Pulmonary artery endothelial cell (primary cell): ENCODE data around the gene ACVRL1. TPM values are rescaled to one million over a fixed set of nuclear protein-coding genes. Genes with fewer than 3 reads are reported as not detected.

ENCODE experiments used
- DNase-seq: peaks from one replicate; pipeline ENCODE4 v3.0.0-alpha.2; 2011; ENCODE audit warnings: low read depth, low spot score
- total RNA-seq: library from RNA; depleted of rRNA; stranded (reverse); fragments of >200 nt; gene quantifications from 2 replicates; pipeline ENCODE4 v1.2.3, GENCODE V29; 2014

The ACVRL1 gene
- 439 and 664 TPM in 2 replicates for total RNA-seq

DNA sequence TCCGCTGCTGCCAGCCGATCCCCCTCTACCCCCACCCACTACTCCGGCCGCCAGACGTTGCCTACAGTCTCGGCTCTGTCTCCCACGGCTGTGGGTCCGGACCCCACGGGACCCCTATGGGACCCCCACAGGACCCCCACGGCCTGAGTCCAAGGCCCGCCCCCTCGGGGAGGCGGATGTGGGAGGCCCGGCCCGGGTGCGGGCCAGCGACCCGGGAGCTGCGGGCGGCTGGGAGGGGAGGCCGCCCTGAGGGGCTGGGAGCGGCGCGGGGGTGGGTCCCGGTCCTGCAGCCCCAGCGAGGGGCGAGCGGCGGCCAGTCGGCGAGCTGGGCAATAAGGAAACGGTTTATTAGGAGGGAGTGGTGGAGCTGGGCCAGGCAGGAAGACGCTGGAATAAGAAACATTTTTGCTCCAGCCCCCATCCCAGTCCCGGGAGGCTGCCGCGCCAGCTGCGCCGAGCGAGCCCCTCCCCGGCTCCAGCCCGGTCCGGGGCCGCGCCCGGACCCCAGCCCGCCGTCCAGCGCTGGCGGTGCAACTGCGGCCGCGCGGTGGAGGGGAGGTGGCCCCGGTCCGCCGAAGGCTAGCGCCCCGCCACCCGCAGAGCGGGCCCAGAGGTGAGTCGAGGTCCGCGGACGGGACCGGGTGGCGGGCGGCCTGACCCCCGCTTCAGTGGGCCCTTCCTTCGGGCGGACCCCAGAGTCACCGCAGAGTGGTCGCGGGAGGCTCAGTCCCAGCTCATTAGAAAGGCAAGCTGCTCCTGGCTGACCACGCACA is at the start of gene ACVRL1:
Gene ACVRL1 (plus strand): TSS at position 422 of the 773 bp plus-strand sequence. CDS start 4,971 bp downstream, outside the sequence.
- no peak for DNase-seq

DNA sequence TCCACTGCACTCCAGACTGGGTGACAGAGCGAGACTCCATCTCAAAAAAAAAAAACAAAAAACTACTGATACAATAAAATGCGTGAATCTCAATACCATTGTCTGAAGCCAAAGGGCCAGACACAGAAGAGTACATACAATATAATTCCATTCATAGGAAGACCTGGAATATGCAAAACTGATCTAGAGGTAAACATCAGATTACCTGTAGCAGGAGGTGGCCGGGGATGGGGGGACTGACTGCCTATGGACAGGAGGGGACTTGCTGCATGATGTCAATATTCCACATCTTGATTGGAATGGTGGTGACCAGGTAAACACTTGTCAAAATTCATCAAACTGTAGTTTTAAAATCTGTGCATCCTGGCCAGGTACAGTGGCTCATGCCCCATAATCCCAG is 46.3 kb upstream of the ACVRL1 start:
- no peak for DNase-seq

DNA sequence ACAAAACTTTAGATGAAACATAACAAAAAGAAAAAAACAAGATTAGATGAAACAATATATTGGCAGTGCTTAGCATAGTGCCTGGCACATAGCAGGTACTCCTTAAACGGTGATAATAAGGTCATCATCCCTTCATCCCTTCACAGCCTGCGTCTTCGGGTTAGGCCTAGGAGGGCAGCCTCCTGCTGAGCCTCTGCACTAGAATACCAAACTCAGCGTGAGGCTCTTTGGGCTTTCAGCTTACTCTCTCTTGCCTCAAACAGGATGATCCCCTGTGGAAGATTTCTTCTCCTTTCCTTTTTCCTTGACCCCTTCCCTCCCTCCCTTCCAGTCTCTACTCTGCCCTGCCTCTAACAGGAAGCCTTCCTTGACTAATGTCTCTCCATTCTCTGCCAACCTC is 44.4 kb upstream of the ACVRL1 start:
- DNase-seq = no peak

DNA sequence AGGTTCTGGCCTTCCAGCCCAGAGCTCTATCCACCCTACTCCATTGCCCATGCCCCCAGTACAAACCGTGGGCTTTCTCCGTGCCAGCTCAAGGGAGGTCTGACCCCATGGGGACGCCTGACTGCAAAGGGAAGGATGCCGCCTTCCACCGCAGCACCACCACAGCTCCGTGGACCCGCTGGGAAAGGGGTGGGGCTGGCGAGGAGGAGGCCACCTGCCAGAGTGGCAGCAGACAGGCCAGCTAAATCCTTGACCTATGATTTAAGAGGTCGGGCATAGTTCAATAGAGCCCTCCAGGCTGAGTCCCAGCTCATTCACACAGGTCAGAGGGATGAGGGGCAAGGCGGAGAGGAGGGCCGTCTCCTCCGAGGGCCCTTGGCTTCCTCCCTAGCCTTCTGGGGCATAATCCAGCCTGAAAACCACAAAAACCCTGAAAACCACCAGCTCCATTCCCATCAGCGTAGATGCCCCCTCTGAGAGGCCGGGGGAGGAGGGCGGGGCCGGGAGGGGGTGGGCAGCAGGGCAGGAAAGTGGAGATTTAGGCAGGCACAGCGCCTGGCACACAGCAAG is 43.9 kb upstream of the ACVRL1 start:
- no peak for DNase-seq

DNA sequence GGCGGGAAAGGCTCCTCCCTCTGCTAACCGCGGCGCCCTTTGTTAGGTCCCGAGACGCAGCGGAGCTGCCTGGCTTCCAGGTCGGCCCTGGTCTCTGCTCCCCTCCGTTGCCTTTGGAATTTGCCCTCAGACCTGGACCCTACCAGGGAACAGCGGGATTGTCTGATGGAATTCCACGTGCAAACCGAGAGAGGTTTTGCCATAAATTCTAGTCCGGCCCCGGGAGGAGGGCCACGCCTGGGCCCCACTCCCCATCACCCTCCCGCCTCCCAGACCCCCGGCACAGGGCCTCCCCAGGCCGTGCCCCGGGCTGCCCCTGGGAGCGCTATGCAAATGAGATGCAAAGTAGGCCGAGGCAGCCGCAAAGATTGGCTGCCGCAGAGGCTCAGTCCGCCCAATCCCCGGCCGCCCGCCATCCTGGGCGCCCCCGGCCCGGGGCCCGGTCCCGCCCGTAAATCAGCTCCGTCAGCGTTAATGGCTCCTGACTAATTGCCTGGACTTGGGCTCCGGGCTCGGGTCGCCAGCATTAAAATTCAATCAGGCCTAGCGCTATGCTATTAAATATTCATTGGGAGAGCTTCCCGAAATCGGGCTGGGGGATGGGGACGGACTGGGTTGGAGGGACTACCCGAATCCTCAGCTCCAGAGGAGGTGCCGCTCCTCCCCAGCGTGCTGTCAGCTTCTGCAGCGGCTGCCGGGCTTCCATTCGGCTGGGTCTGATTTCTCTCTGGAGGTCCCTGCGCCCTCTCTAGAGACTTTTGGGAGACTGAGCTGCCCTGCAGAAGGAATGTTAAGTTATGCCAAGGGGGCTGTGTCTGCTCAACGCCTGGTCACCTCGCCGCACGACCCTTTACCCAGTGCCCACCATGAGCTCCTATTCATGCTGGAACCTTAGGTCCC is 43.1 kb upstream of the ACVRL1 start:
- no peak for DNase-seq

DNA sequence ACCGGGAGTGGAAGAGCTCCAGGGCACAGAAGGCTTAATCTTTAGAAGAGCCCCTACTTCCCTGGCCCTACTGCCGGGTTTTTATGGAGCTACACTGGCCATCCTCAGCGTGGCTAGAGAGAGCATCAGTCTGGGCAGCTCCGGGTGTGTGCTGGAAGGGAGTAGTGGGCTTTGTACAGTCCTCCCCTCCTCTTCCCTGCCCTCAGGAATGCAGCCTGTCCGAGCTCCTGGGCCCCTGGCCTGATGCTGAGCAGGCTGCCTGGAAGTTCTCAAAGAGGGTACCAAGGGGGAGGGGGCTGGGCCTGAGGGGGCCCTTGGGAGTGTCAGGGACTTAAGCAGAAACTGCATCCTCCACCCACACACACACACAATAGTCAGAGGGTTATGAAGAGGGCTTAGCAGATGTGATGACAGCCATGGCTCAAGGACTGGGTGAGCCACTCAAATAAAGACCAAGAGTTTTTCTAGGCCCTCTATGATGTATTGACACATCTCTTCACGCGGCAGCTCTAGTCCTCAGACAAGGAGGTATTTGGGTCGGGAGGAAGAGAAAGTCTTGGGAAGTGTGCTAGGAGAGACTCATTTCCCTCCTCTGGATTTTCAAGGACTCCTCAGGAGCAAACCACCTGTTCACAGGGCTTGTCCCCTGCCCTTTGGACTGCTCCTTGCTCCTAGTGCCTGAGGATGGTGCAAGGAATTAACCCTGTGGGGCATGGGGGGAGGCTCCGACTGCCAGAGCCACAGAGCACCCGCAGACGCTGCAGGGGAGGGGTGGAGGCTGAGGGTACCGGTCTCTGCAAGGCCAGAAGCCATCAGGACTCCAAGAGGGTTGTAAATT is 42.3 kb upstream of the ACVRL1 start:
- no peak for DNase-seq

DNA sequence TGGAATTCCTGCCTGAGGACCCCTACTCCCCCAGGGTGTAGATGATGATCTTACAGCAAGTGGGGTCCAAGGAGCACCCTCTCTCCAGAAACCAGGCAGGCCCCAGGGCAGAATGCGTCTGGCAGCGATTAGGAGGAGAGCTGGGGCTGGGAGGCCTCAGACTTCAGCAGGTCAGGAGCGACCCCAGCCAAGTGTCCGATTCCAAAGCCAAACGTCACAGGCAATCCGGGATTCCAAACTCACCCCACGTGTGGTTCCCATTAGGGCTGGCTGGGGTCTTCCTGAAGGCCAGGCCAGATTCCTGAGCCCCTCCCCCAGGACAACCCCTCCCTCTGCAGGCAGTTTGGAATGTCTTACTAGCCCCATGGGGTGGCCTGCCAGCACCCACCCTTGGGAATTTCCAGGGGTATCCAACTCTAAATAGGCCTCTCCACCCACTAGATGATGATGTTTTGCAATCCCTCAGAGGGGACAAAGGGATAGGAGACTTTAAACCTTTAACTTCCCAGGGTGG is 41.5 kb upstream of the ACVRL1 start:
- DNase-seq = no peak

DNA sequence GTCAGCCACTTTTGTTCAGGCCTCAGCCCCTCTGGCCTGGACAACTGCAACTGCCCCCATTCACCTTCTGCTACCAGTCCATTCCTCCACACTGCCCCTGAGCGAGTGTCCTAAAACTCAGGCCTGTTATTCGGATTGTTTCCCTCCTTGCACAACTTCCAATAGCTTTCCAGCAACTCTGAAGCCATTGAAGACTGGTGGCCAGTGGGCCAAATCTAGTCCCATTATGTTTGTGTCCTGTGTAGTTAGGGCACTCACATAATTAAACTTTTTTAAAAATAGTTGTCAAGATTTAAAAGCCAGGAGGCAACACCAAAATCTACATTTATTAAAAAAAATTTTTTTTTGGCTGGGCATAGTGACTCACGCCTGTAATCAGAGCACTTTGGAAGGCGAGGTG is 41.0 kb upstream of the ACVRL1 start:
- no peak for DNase-seq

DNA sequence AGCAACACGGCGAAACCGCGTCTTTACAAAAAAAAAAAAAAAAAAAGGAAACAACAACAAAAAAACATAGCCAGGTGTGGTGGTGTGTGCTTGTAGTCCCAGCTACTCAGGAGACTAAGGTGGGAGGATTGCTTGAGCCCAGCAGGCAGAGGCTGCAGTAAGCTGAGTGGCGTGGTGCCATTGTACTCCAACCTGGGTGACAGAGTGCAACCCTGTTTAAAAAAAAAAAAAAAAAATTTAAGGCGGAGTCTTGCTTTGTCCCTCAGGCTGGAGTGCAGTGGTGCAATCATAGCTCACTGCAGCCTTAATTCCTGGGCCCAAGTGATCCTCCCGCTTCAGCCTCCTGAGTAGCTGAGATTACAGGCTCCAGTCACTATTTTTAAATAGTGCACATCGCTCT is 40.5 kb upstream of the ACVRL1 start:
- DNase-seq = no peak

DNA sequence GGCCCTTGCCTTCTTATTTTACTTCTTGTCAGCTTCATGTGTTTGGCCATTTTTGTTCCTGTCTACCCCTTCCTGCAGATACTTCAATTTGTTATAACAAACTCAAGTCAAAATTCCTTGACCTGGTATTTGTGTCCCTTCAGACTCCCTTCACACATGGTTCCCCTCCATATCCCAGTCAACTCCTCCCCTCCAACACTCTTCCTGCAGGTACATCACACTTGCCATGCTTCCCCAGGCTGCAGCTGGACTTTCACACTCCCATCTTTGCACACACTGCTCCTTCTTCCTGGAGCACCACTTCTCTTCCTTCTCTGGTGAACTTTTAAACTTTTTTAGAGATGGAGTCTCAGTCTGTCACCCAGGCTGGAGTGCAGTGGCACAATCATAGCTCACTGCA is 39.9 kb upstream of the ACVRL1 start:
- DNase-seq = no peak

DNA sequence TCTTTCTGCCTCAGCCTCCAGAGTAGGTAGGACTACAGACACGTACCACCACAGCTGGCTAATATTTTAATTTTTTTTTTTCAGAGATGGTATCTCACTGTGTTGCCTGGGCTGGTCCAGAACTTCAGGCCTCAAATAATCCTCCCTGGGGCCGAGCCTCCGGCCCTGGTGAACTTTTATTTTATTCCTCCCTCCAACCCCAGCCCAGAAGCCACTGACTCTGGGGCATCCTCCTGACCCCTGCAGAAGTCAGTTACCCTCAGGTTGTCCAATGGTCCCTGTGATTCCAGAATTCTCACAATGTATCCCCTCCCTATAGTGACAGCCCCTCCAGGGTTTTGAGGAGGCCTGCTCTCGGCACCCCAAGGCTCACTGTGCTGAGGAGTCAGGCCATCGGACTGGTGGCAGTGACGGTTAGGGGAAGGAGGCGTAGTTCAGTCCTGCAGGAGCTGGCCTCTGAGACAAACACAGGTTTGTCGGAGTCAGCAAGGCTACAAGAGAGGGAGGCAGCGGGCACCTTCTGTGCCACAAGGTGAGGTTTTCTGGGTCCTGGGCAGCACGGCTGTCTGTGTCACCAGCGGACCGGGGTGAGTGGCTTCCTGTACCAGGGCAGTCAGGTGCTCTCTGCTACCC is 39.4 kb upstream of the ACVRL1 start:
- no peak for DNase-seq

DNA sequence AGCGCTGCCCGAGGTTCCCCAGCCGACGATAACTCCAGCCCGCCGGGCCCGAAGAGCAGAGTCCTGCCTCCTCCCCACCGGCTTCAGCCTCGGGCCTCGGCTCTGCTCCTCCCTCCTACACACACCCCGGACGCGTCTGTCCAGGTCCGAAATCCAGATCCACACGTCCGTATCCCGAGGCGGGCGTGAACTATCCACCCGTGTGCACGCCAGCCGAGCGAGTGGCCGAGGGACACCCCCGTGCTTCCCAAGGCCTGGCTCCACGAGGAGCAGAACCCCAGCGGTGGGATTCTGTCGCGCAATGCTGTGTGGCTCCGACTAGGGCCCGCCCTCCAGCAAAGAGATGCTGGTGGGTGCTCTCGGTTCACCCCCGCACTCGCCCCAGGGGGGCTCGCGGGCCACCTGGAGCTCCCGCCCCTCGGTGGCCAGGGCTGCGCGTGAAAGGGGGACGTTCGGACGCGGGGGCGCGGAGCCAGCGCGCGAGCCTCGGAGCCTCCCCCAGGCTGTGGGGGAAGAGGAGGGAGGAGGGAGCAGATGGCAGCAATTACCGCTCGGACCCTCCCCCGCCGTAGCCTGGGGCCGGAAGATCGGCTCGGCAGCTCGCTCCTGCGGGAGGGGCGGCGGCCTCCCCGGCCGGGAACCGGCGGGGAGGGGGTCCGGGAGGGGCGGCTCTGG is 38.3 kb upstream of the ACVRL1 start:
- no peak for DNase-seq

DNA sequence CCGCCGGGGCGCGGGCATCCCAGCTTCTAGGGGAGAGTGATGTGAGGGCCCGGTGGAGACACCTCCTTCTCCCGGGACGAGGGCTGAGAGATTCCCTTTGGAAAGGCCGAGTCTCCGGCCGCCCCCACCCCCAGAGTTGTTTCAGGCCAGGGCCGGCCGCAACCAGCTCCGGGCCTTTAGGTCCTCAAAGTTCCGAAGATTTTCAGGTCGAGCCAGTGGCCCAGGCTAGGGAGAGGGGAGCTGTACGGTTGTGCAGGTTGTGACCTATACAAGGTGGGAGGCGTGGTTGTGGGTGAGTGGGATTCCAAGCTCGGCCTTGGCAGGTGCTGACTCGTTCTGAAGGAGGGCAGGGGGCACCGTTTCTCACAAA is 37.8 kb upstream of the ACVRL1 start:
- no peak for DNase-seq

DNA sequence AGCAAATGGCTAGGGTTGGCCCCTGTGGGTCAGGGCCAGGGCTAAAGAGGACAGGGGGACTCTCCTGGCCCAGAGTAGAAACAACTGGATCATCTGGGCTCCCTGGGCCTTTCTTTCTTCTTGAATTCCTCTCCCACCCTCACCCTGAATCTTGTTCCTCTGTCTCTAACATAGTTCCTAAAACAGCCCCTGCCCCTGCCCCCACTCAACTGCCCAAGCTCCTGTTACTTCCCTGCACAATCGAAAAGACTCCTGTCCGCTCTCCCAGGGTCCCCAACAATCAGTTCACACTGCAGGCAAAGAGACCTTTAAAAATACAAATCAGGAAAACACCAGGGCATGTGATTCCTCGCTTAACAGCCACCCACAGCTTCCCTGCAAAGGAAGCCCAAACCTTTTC is 37.4 kb upstream of the ACVRL1 start:
- DNase-seq = no peak

DNA sequence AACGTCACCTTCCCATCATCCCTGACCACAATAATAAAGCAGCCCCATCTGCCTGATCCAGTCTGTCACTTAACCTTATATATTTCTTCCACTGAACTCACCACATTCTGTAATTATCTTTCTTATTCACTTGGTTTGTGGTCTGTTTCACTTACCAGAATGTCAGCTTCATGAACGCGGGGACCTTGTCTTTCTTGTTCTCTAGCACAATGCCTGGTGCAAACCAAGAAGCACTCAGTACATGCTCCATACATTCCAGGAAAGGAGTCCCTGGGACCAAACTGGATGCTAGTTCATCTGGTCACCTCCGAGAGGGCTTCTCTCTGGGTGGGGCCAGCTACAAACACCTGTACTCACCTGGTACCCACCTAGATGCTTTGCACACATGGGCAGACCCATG is 36.8 kb upstream of the ACVRL1 start:
- no peak for DNase-seq

DNA sequence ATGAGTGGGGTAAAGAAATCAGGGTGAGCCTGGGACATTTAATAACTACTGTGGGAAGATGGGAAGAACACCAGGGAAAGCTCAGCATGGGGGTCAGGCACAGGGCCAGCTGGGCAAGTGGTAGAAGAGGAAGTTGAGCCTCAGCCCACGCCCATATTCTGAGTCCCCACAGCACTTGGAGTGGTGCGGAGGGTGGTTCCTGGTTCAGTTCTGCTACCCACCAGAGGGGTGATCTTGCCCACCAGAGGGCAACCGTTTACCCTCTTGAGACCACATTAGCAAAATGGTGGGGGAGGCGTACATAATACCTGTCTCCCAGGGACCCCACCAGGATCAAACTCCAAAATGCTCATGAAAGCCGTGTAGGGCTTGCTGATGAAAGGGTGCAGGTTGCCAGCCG is 36.2 kb upstream of the ACVRL1 start:
- no peak for DNase-seq

DNA sequence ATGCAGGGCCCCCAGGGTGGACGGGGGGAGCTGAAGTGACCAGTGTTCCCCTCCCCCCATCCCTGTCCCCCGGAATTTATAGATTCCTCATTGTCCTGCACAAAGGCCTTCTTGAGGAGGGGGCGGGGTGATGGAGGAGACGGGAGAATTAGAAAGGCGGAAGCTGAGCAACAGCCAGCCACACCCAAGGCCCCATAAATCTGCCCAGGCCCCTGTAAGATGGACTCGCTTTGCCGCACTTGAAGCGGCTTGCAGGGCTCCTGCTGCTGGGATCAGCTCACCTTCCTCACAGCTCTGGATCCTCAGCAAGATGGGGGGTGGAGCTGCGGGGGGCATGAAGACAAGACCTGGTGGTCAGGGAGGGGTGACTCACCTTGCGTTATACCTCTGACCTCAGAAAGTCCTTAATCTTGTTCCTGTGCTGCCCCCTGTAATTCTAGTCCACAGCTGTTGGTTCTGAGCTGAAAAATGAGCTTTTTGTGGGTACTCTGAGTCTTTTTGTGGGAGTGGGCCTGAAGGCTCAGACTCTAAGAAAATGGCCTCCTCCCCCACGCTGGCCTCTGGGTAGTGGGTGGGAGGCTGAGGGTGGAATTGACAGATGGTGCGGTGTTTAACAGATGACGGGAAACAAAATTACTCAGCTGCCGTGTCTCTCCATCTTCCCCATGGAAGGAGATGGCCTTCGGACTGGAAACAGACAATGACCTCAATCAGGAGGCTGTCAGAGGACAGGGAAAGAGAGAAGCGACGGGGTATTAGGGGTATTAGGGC is 35.2 kb upstream of the ACVRL1 start:
- DNase-seq = no peak

DNA sequence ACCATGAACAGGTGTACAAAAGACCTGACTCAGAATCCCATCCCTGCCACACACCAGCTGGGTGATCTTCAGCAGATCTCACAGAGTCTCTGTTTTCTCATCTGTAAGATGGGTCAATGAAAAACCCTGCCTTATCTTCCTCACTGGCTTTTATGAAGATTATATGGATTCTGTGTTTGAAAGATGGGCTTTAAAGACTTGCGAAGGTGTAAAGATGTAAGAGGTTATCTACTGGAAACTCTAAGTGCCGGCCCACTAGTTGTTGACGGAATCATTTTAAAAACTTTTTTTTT is 34.7 kb upstream of the ACVRL1 start:
- no peak for DNase-seq

DNA sequence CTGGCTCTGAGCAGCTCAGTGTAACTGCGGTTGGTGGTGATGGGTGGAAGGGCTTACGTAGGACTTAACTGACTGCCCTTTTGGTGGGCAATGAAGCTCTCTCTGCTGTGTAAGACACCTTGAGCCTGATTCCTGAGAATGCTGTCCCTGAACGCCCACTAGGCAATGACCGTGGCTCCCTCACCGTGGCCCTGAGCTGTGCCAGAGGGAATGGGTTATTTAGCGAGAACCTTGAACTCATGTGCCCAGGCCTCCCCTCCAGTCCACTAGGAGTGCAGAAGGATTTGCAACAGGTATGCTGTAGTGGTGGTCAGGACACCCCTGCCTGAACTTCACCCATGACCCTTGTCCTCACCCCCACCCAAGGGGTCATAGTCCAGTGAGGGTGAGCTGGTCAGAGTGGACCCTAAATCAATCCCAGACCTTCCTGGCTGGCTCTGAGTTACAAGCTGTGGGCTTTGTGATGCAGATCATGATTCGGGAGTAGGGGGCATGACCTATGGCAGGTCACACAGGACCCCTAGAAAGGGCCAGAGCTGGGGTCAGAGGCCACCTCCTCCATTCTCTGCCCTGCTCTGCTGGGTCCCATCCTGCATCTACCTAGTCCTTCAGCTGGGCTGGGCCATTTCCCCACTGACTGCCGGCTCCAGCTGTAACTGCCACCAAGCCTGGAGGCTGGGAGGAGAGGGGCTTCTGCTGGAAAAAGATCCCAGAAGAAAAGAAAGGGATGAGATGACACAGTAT is 33.9 kb upstream of the ACVRL1 start:
- DNase-seq = no peak
